H9 (cell line): ENCODE results near the gene DSCAM. TPM values are rescaled to one million over a fixed set of nuclear protein-coding genes. Genes with fewer than 3 reads are reported as not detected.

Experiments
- DNase-seq: peaks from one replicate; pipeline ENCODE4 v3.0.0-alpha.2; 2017
- H2AFZ ChIP-seq: one replicate; pipeline ENCODE4 v1.6.1; 2013; ENCODE audit warnings: mild to moderate bottlenecking, low read length, control low read depth, moderate library complexity
- H2AK5ac ChIP-seq: 2 replicates; pipeline ENCODE4 v1.6.1; 2013; ENCODE audit warnings: low read length, control low read depth, mixed read lengths; ENCODE audit not compliant: insufficient read length
- H2BK120ac ChIP-seq: one replicate; pipeline ENCODE4 v1.6.1; 2013; ENCODE audit warnings: low read depth, mild to moderate bottlenecking, low read length, control low read depth, inconsistent platforms; ENCODE audit not compliant: poor library complexity, severe bottlenecking
- H2BK12ac ChIP-seq: 2 replicates; pipeline ENCODE4 v1.6.1; 2013; ENCODE audit warnings: low read length, control low read depth, mixed read lengths, low read depth; ENCODE audit not compliant: insufficient read length
- H2BK15ac ChIP-seq: 2 replicates; pipeline ENCODE4 v1.6.1; 2013; ENCODE audit warnings: low read depth, low read length, control low read depth
- H2BK20ac ChIP-seq: one replicate; pipeline ENCODE4 v1.6.1; 2013; ENCODE audit warnings: low read depth, mild to moderate bottlenecking, low read length, control low read depth, inconsistent platforms; ENCODE audit not compliant: poor library complexity, severe bottlenecking
- H2BK5ac ChIP-seq: 2 replicates; pipeline ENCODE4 v1.6.1; 2013; ENCODE audit warnings: low read length, control low read depth, mixed read lengths; ENCODE audit not compliant: insufficient read length
- H3K14ac ChIP-seq: 2 replicates; pipeline ENCODE4 v1.6.1; 2013; ENCODE audit warnings: low read length, control low read depth; ENCODE audit not compliant: insufficient read depth
- H3K18ac ChIP-seq: 2 replicates; pipeline ENCODE4 v1.6.1; 2013; ENCODE audit warnings: low read depth, mild to moderate bottlenecking, mixed read lengths, low read length, control low read depth; ENCODE audit not compliant: insufficient read length
- H3K23ac ChIP-seq: 2 replicates; pipeline ENCODE4 v1.6.1; 2013; ENCODE audit warnings: low read length, control low read depth, mixed read lengths, low read depth; ENCODE audit not compliant: insufficient read length
- H3K23me2 ChIP-seq: 2 replicates; pipeline ENCODE4 v1.6.1; 2013; ENCODE audit warnings: low read depth, mild to moderate bottlenecking, mixed read lengths, low read length, control low read depth; ENCODE audit not compliant: insufficient read length, poor library complexity, severe bottlenecking
- H3K27ac ChIP-seq: 2 replicates; pipeline ENCODE4 v1.5.1; 2013; ENCODE audit warnings: low read length, control low read depth, mixed read lengths, low read depth; ENCODE audit not compliant: insufficient read length
- H3K27me3 ChIP-seq: 2 replicates; pipeline ENCODE4 v1.6.1; 2013; ENCODE audit warnings: low read length, control low read depth, inconsistent platforms; ENCODE audit not compliant: insufficient read depth
- H3K4ac ChIP-seq: 2 replicates; pipeline ENCODE4 v1.6.1; 2013; ENCODE audit warnings: low read depth, mild to moderate bottlenecking, control low read depth, inconsistent platforms, low read length, moderate library complexity
- H3K4me1 ChIP-seq: 2 replicates; pipeline ENCODE4 v1.6.1; 2013; ENCODE audit warnings: low read length, control low read depth, inconsistent platforms; ENCODE audit not compliant: insufficient read depth
- H3K4me2 ChIP-seq: 2 replicates; pipeline ENCODE4 v1.6.1; 2013; ENCODE audit warnings: low read length, control low read depth, mixed read lengths; ENCODE audit not compliant: insufficient read length, insufficient read depth
- H3K56ac ChIP-seq: 2 replicates; pipeline ENCODE4 v1.6.1; 2013; ENCODE audit warnings: low read depth, mild to moderate bottlenecking, mixed read lengths, low read length, control low read depth; ENCODE audit not compliant: insufficient read length
- H3K79me1 ChIP-seq: 2 replicates; pipeline ENCODE4 v1.6.1; 2013; ENCODE audit warnings: low read depth, mild to moderate bottlenecking, moderate library complexity, low read length, control low read depth, inconsistent platforms; ENCODE audit not compliant: insufficient read depth, poor library complexity, severe bottlenecking
- H3K79me2 ChIP-seq: 2 replicates; pipeline ENCODE4 v1.6.1; 2013; ENCODE audit warnings: low read length, control low read depth, inconsistent platforms; ENCODE audit not compliant: insufficient read depth
- H3K9ac ChIP-seq: 2 replicates; pipeline ENCODE4 v1.6.1; 2013; ENCODE audit warnings: low read length, control low read depth, mixed read lengths; ENCODE audit not compliant: insufficient read length; ENCODE audit errors: extremely low read depth
- H3K9me3 ChIP-seq: one replicate; pipeline ENCODE4 v1.6.1; 2013; ENCODE audit warnings: low read depth, low read length, inconsistent platforms; ENCODE audit not compliant: control insufficient read depth
- H3T11ph ChIP-seq: one replicate; pipeline ENCODE4 v1.6.1; 2013; ENCODE audit warnings: mild to moderate bottlenecking, low read length, control low read depth, inconsistent platforms
- H4K20me1 ChIP-seq: one replicate; pipeline ENCODE4 v1.6.1; 2013; ENCODE audit not compliant: control insufficient read depth, insufficient read length, insufficient read depth
- H4K5ac ChIP-seq: 2 replicates; pipeline ENCODE4 v1.6.1; 2013; ENCODE audit warnings: low read depth, mild to moderate bottlenecking, mixed read lengths, low read length, control low read depth; ENCODE audit not compliant: insufficient read length
- H4K8ac ChIP-seq: replicated peaks from 2 replicates; pipeline ENCODE4 v1.6.1; 2013; ENCODE audit warnings: low read length, control low read depth, mixed read lengths, low read depth; ENCODE audit not compliant: insufficient read length
- H4K91ac ChIP-seq: 2 replicates; pipeline ENCODE4 v1.6.1; 2013; ENCODE audit warnings: low read depth, mild to moderate bottlenecking, moderate library complexity, mixed read lengths, low read length, control low read depth; ENCODE audit not compliant: insufficient read length
- H3K27ac Mint-ChIP-seq, 3 experiments: 2 replicates in 2 of 3; 3 replicates in 1 of 3; pipeline ENCODE4 v1.8.0; 2020 to 2021; ENCODE audit warnings: mixed read lengths in 3 of 3, mild to moderate bottlenecking in 1 of 3, moderate library complexity in 1 of 3
- H3K27me3 Mint-ChIP-seq: 2 replicates; pipeline ENCODE4 v1.8.0; 2021; ENCODE audit warnings: low read depth, mild to moderate bottlenecking, moderate library complexity, mixed read lengths
- H3K36me3 Mint-ChIP-seq, 3 experiments: 2 replicates in 2 of 3; 3 replicates in 1 of 3; pipeline ENCODE4 v1.8.0; 2020 to 2021; ENCODE audit warnings: low read depth in 3 of 3, mixed read lengths in 3 of 3; ENCODE audit not compliant: insufficient read depth in 1 of 3
- H3K4me1 Mint-ChIP-seq, 2 experiments: 2 replicates each; pipeline ENCODE4 v1.8.0; 2020; ENCODE audit warnings: mixed read lengths in 2 of 2
- H3K4me3 Mint-ChIP-seq, 2 experiments: 2 replicates in 1 of 2; 3 replicates in 1 of 2; pipeline ENCODE4 v1.8.0; 2020 to 2021; ENCODE audit warnings: mild to moderate bottlenecking in 2 of 2, mixed read lengths in 2 of 2, moderate library complexity in 1 of 2
- H3K9me3 Mint-ChIP-seq, 2 experiments: 2 replicates in 1 of 2; 3 replicates in 1 of 2; pipeline ENCODE4 v1.8.0; 2020; ENCODE audit warnings: mild to moderate bottlenecking in 2 of 2, mixed read lengths in 2 of 2, moderate library complexity in 1 of 2
- WGBS: extraction: QIAGEN DNeasy Blood & Tissue Kit; methylation state at CpG from one replicate; pipeline ENCODE4 v1.1.7; 2013; ENCODE audit warnings: missing lambda C conversion rate, low lambda C conversion rate, mixed read lengths; ENCODE audit not compliant: insufficient read length; ENCODE audit errors: extremely low coverage; 5-methylcytosine and 5-hydroxymethylcytosine counted together
- total RNA-seq: library from RNA; stranded (reverse); gene quantifications from 2 replicates; pipeline ENCODE4 v1.2.1, GENCODE V29; 2021
- TF ChIP-seq, protein P1 (sequence below): fragments of 200-600 bp; sonication (generic); conservative IDR thresholded peaks from 3 replicates; pipeline ENCODE4 v1.8.0; 2021; ENCODE audit warnings: antibody characterized with exemption, mild to moderate bottlenecking

Gene DSCAM
- total RNA-seq, 1 experiment from 2014 or later = 0.17 TPM

GRCh38 chr21:40146216-40146837 is 700.6 kb downstream of the DSCAM start:
- Histone ChIP-seq H4K91ac (no peak overlapping the region), H2AK5ac (no peak overlapping the region), H3K9ac (no peak overlapping the region), H4K8ac (no peak overlapping the region), H3K23me2 (no peaks in the 10 kb centered on the region), H3T11ph (no peak overlapping the region), H3K23ac (no peak overlapping the region), H3K27ac (no peak overlapping the region), H2AFZ (no peak overlapping the region), H3K18ac (no peak overlapping the region), H2BK5ac (no peak overlapping the region), H3K4ac (no peak overlapping the region), H3K56ac (no peak overlapping the region), H3K4me1 (no peaks in the 10 kb centered on the region), H3K79me2 (no peaks in the 10 kb centered on the region), H3K14ac (no peak overlapping the region; the same call in 1 of the 2 replicates), H3K4me2 (no peak overlapping the region), H2BK15ac (no peak overlapping the region), H2BK12ac (no peak overlapping the region), H3K79me1 (no peaks in the 10 kb centered on the region), H3K9me3 (no peaks in the 10 kb centered on the region), H2BK120ac (no peak overlapping the region), H4K20me1 (no peaks in the 10 kb centered on the region), H2BK20ac (no peak overlapping the region), H3K27me3 (no peaks in the 10 kb centered on the region), H4K5ac (no peak overlapping the region)
- peaks cover 2% of the 10 kb centered on the region for H3K27me3 Mint-ChIP-seq
- no peaks in the 10 kb centered on the region for H3K4me1 Mint-ChIP-seq
- TF ChIP-seq, protein P1, sequence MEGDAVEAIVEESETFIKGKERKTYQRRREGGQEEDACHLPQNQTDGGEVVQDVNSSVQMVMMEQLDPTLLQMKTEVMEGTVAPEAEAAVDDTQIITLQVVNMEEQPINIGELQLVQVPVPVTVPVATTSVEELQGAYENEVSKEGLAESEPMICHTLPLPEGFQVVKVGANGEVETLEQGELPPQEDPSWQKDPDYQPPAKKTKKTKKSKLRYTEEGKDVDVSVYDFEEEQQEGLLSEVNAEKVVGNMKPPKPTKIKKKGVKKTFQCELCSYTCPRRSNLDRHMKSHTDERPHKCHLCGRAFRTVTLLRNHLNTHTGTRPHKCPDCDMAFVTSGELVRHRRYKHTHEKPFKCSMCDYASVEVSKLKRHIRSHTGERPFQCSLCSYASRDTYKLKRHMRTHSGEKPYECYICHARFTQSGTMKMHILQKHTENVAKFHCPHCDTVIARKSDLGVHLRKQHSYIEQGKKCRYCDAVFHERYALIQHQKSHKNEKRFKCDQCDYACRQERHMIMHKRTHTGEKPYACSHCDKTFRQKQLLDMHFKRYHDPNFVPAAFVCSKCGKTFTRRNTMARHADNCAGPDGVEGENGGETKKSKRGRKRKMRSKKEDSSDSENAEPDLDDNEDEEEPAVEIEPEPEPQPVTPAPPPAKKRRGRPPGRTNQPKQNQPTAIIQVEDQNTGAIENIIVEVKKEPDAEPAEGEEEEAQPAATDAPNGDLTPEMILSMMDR = no peak
- no peak overlapping the region; a peak in 1 of 5 replicates for H3K4me3 Mint-ChIP-seq
- no CpG with 5 or more reads among the region's 10 CpGs for WGBS
- peak overlapping the region in 1 of 3 experiments; percentile 49; a peak in 2 of 7 replicates for H3K27ac Mint-ChIP-seq
- H3K9me3 Mint-ChIP-seq = no peaks in the 10 kb centered on the region
- no peak for DNase-seq
- H3K36me3 Mint-ChIP-seq = no peaks in the 10 kb centered on the region
